Nephron progenitor cell (in vitro differentiated cells): ENCODE measurements around the gene B4GALT3.

Experiments
- DNase-seq: peaks from one replicate; pipeline ENCODE4 v3.0.0; 2021
- H3K27ac Mint-ChIP-seq: 2 replicates; pipeline ENCODE4 v1.8.0; 2021; ENCODE audit warnings: mild to moderate bottlenecking, moderate library complexity, mixed read lengths
- H3K27me3 Mint-ChIP-seq: 2 replicates; pipeline ENCODE4 v1.8.0; 2021; ENCODE audit warnings: mild to moderate bottlenecking, low read depth, mixed read lengths; ENCODE audit not compliant: poor library complexity
- H3K36me3 Mint-ChIP-seq: 2 replicates; pipeline ENCODE4 v1.8.0; 2021; ENCODE audit warnings: low read depth, mixed read lengths
- H3K4me1 Mint-ChIP-seq: 2 replicates; pipeline ENCODE4 v1.8.0; 2021; ENCODE audit warnings: mixed read lengths
- H3K4me3 Mint-ChIP-seq: 2 replicates; pipeline ENCODE4 v1.8.0; 2021; ENCODE audit warnings: mild to moderate bottlenecking, moderate library complexity, mixed read lengths
- H3K9me3 Mint-ChIP-seq: 2 replicates; pipeline ENCODE4 v1.8.0; 2021; ENCODE audit warnings: mild to moderate bottlenecking, moderate library complexity, mixed read lengths
- CTCF ChIP-seq: fragments of 200-600 bp; sonication (generic); IDR thresholded peaks from 2 replicates; pipeline ENCODE4 v1.5.0; 2021; ENCODE audit warnings: antibody characterized with exemption

Gene B4GALT3

GRCh38 chr1:161140755-161141400 lies 36.4 kb downstream of the B4GALT3 start:
- Mint-ChIP-seq H3K9me3 (no peaks in the 10 kb centered on the region), H3K4me1 (peaks cover 41% of the 10 kb centered on the region), H3K27ac (no peak overlapping the region), H3K4me3 (no peak overlapping the region), H3K36me3 (no peaks in the 10 kb centered on the region), H3K27me3 (peaks cover 4% of the 10 kb centered on the region)
- DNase-seq = no peak
- TF ChIP-seq CTCF = no peak

GRCh38 chr1:161139766-161140165 lies 37.5 kb downstream of the B4GALT3 start:
- H3K4me1 Mint-ChIP-seq = peaks cover 52% of the 10 kb centered on the region
- no peaks in the 10 kb centered on the region for H3K9me3 Mint-ChIP-seq
- no peak overlapping the region for H3K4me3 Mint-ChIP-seq
- H3K36me3 Mint-ChIP-seq = peaks cover 6% of the 10 kb centered on the region
- peak; percentile 45 for TF ChIP-seq CTCF
- H3K27ac Mint-ChIP-seq = peak overlapping the region; percentile 89
- peak; percentile 37 for DNase-seq
- no peaks in the 10 kb centered on the region for H3K27me3 Mint-ChIP-seq

GRCh38 chr1:161138431-161138830 lies 38.9 kb downstream of the B4GALT3 start:
- Mint-ChIP-seq H3K4me1 (peaks cover 52% of the 10 kb centered on the region), H3K4me3 (peak overlapping the region; percentile 39), H3K9me3 (no peaks in the 10 kb centered on the region), H3K36me3 (peaks cover 6% of the 10 kb centered on the region), H3K27ac (peak overlapping the region; percentile 95), H3K27me3 (no peaks in the 10 kb centered on the region)
- TF ChIP-seq CTCF = no peak
- no peak for DNase-seq

- H3K4me1 Mint-ChIP-seq = peaks cover 52% of the 10 kb centered on the region
- H3K27me3 Mint-ChIP-seq = no peaks in the 10 kb centered on the region
- peaks cover 6% of the 10 kb centered on the region for H3K36me3 Mint-ChIP-seq
- TF ChIP-seq CTCF = no peak
- no peak overlapping the region for H3K4me3 Mint-ChIP-seq
- H3K27ac Mint-ChIP-seq = peak overlapping the region; percentile 95
- no peak for DNase-seq
- H3K9me3 Mint-ChIP-seq = no peaks in the 10 kb centered on the region
These were observed 39.4 kb downstream of the B4GALT3 start for GRCh38 chr1:161137881-161138280.

- Mint-ChIP-seq H3K4me3 (no peak overlapping the region), H3K9me3 (no peaks in the 10 kb centered on the region), H3K27ac (no peak overlapping the region), H3K27me3 (no peaks in the 10 kb centered on the region), H3K36me3 (peaks cover 12% of the 10 kb centered on the region), H3K4me1 (peaks cover 69% of the 10 kb centered on the region)
- no peak for DNase-seq
- TF ChIP-seq CTCF = no peak
These were observed 44.0 kb downstream of the B4GALT3 start for GRCh38 chr1:161133220-161133740.
